PC-3 (cell line): ENCODE data around the gene SNX21. TPM values are rescaled to one million over a fixed set of nuclear protein-coding genes. Genes with fewer than 3 reads are reported as not detected.

Experiments
- ATAC-seq: fragments of 200-7000 bp; cut with Tn5 transposase; 2 replicates; pipeline ENCODE4 v1.9.1; 2020; ENCODE audit warnings: mild to moderate bottlenecking, moderate library complexity
- BruUV-seq: library from RNA; stranded (reverse); fragments of 400-500 nt; replicated peaks from 2 replicates; lab custom pipeline; 2021; lab: Mats Ljungman, UMichigan
- CTCF ChIA-PET: fragments of 300-600 bp; sonication (Branson Sonifier 250); formaldehyde crosslinking; loops from one replicate; lab custom pipeline; 2022; ENCODE audit warnings: antibody characterized with exemption; lab: Charles Lee
- POLR2A ChIA-PET: fragments of 300-600 bp; sonication (Branson Sonifier 250); formaldehyde crosslinking; loops from one replicate; lab custom pipeline; 2022; ENCODE audit warnings: antibody characterized with exemption; ENCODE audit not compliant: unreplicated experiment; lab: Charles Lee
- DNase-seq: peaks from one replicate; pipeline ENCODE4 v3.0.0-alpha.2; 2015
- H2AFZ ChIP-seq: fragments of 300-600 bp; sonication (generic); 2 replicates; pipeline ENCODE4 v1.6.0; 2016; ENCODE audit warnings: antibody characterized with exemption, low read length
- H3F3A ChIP-seq: fragments of 300-600 bp; sonication (generic); one replicate; pipeline ENCODE4 v1.6.0; 2017; ENCODE audit warnings: antibody characterized with exemption, low read length, control low read depth, mild to moderate bottlenecking; ENCODE audit not compliant: unreplicated experiment
- H3K27ac ChIP-seq: fragments of 300-600 bp; sonication (generic); 2 replicates; pipeline ENCODE4 v1.5.1; 2016; ENCODE audit warnings: mild to moderate bottlenecking, low read length
- H3K27me3 ChIP-seq: fragments of 300-600 bp; sonication (generic); 2 replicates; pipeline ENCODE4 v1.6.1; 2016; ENCODE audit warnings: low read length, mixed read lengths
- H3K36me3 ChIP-seq: fragments of 300-600 bp; sonication (generic); 2 replicates; pipeline ENCODE4 v1.6.1; 2016; ENCODE audit warnings: low read depth, mixed run types, low read length, mixed read lengths
- H3K4me1 ChIP-seq: fragments of 300-600 bp; sonication (generic); 2 replicates; pipeline ENCODE4 v1.5.1; 2016; ENCODE audit warnings: low read length; ENCODE audit not compliant: insufficient read depth
- H3K4me2 ChIP-seq: fragments of 300-600 bp; sonication (generic); 2 replicates; pipeline ENCODE4 v1.6.0; 2016; ENCODE audit warnings: low read length
- H3K4me3 ChIP-seq: fragments of 300-600 bp; sonication (generic); 2 replicates; pipeline ENCODE4 v1.5.1; 2016; ENCODE audit warnings: mild to moderate bottlenecking, low read length, mixed read lengths
- H3K79me2 ChIP-seq: fragments of 300-600 bp; sonication (generic); 2 replicates; pipeline ENCODE4 v1.6.1; 2017; ENCODE audit warnings: low read length, mixed read lengths
- H3K9ac ChIP-seq: fragments of 300-600 bp; sonication (generic); 2 replicates; pipeline ENCODE4 v1.6.0; 2016; ENCODE audit warnings: mild to moderate bottlenecking, low read length
- H3K9me2 ChIP-seq: fragments of 300-600 bp; sonication (generic); replicated peaks from 2 replicates; pipeline ENCODE4 v1.6.1; 2016; ENCODE audit warnings: mixed run types, low read length, mixed read lengths
- H3K9me3 ChIP-seq: fragments of 300-600 bp; sonication (generic); 2 replicates; pipeline ENCODE4 v1.6.1; 2016; ENCODE audit warnings: low read length, mixed read lengths
- H4K20me1 ChIP-seq: fragments of 300-600 bp; sonication (generic); 2 replicates; pipeline ENCODE4 v1.6.1; 2016; ENCODE audit warnings: low read length, mixed read lengths
- CTCF ChIP-seq: fragments of 300-600 bp; sonication (generic); conservative IDR thresholded peaks from 2 replicates; pipeline ENCODE4 v1.5.1; 2017; ENCODE audit warnings: antibody characterized with exemption, low read depth, mild to moderate bottlenecking, low read length
- EZH2 ChIP-seq: fragments of 300-600 bp; sonication (generic); IDR thresholded peaks from one replicate; pipeline ENCODE4 v1.6.1; 2017; ENCODE audit warnings: antibody characterized with exemption, mild to moderate bottlenecking, low read length; ENCODE audit not compliant: unreplicated experiment
- EZH2phosphoT487 ChIP-seq: fragments of 300-600 bp; sonication (generic); IDR thresholded peaks from 2 replicates; pipeline ENCODE4 v1.6.1; 2018; ENCODE audit warnings: mild to moderate bottlenecking, antibody characterized with exemption, low read length, borderline replicate concordance
- intact Hi-C: fragments of 100-400 bp; cut with micrococcal nuclease; formaldehyde crosslinking; loops from 2 replicates; pipeline ENCODE4 v1.9.0; 2023
- total RNA-seq: library from RNA; depleted of rRNA; stranded (reverse); fragments of >200 nt; gene quantifications from 2 replicates; pipeline ENCODE4 v1.2.3, GENCODE V29; 2014

SNX21 gene
- total RNA-seq, 1 experiment from 2014 or later = 90.1 TPM

- Histone ChIP-seq H3K4me1 (peaks cover 22% of the 10 kb centered on the region), H3K36me3 (no peaks in the 10 kb centered on the region), H3K9ac (peak overlapping the region; percentile 11; the same call in 1 of the 2 replicates), H3K4me3 (no peak overlapping the region), H3K27ac (peak overlapping the region; percentile 65), H3F3A (peaks cover under 1% of the 10 kb centered on the region), H3K9me3 (no peaks in the 10 kb centered on the region), H3K79me2 (peaks cover 11% of the 10 kb centered on the region), H2AFZ (no peak overlapping the region), H3K9me2 (no peaks in the 10 kb centered on the region), H3K4me2 (no peak overlapping the region), H4K20me1 (no peaks in the 10 kb centered on the region), H3K27me3 (no peaks in the 10 kb centered on the region)
- intact Hi-C loops = no loop called here
- CTCF ChIA-PET = no interaction called here
- POLR2A ChIA-PET = interaction anchor here (0.6 kb wide), 1 partner anchor 11 kb away, joined by 7 read pairs; no protein-coding TSS in a partner anchor
- DNase-seq = no peak
- no TSS peak for BruUV-seq
- no peak for TF ChIP-seq EZH2
- TF ChIP-seq EZH2phosphoT487 = no peak
- TF ChIP-seq CTCF = no peak
- ATAC-seq = no peak
Measured at GRCh38 chr20:45861221-45862075, 27.8 kb downstream of the SNX21 start.

GRCh38 chr20:45863543-45864470, 30.2 kb downstream of the SNX21 start:
- H3K27me3 ChIP-seq = no peaks in the 10 kb centered on the region
- H3K79me2 ChIP-seq = 0 out of 2 replicates have a peak, but pooled peaks cover 2% of the 10 kb centered on the region
- no peak overlapping the region for H3K9ac ChIP-seq
- BruUV-seq = no TSS peak
- no peaks in the 10 kb centered on the region for H3K9me2 ChIP-seq
- no peak for DNase-seq
- CTCF ChIA-PET = interaction anchor here (0.6 kb wide), 1 partner anchor 42 kb away, joined by 3 read pairs; no protein-coding TSS in a partner anchor
- TF ChIP-seq CTCF (no peak), EZH2phosphoT487 (no peak), EZH2 (no peak)
- H3K4me2 ChIP-seq = no peak overlapping the region
- H2AFZ ChIP-seq = no peak overlapping the region
- ATAC-seq = no peak
- H3K9me3 ChIP-seq = no peaks in the 10 kb centered on the region
- no peak overlapping the region for H3K27ac ChIP-seq
- H3F3A ChIP-seq = peaks cover 2% of the 10 kb centered on the region
- peaks cover 29% of the 10 kb centered on the region for H3K4me1 ChIP-seq
- H3K36me3 ChIP-seq = no peaks in the 10 kb centered on the region
- no peak overlapping the region for H3K4me3 ChIP-seq
- intact Hi-C loops = no loop called here
- POLR2A ChIA-PET = no interaction called here
- H4K20me1 ChIP-seq = no peaks in the 10 kb centered on the region
